ENCODE data around the gene ATP1A2. TPM values are rescaled to one million over a fixed set of nuclear protein-coding genes. Genes with fewer than 3 reads are reported as not detected.

Gene ATP1A2
- total RNA-seq, 6 experiments from 2014 or later: 0.09 to 0.17 (median 0.14) TPM; not detected in 1

- DNase-seq: no peak
Measured at GRCh38 chr1:160167056-160167455, 51.5 kb downstream of the ATP1A2 start.

GRCh38 chr1:160167580-160167979, 52.0 kb downstream of the ATP1A2 start:
- Mint-ChIP-seq H3K36me3 (ENCODE audit: low read depth) (no peaks in the 10 kb centered on the region), H3K4me3 (no peak overlapping the region), H3K4me1 (ENCODE audit: low read depth) (peaks cover 22% of the 10 kb centered on the region), H3K27me3 (ENCODE audit: insufficient read depth) (peaks cover 33% of the 10 kb centered on the region), H3K9me3 (no peaks in the 10 kb centered on the region), H3K27ac (no peak overlapping the region)
- peak; percentile 29 for TF ChIP-seq CTCF (IDR thresholded peaks at IDR 0.05)
- no peak for DNase-seq

More at GRCh38 chr1:160167056-160167455, 51.5 kb downstream of the ATP1A2 start:
- H3K27ac Mint-ChIP-seq: no peak overlapping the region
- no peaks in the 10 kb centered on the region for H3K36me3 Mint-ChIP-seq (ENCODE audit: low read depth)
- peaks cover 22% of the 10 kb centered on the region for H3K4me1 Mint-ChIP-seq (ENCODE audit: low read depth)
- H3K27me3 Mint-ChIP-seq (ENCODE audit: insufficient read depth): peaks cover 31% of the 10 kb centered on the region
- H3K9me3 Mint-ChIP-seq: no peaks in the 10 kb centered on the region
- H3K4me3 Mint-ChIP-seq: no peak overlapping the region
- TF ChIP-seq CTCF (IDR thresholded peaks at IDR 0.05): no peak

GRCh38 chr1:160168016-160168415, 52.5 kb downstream of the ATP1A2 start:
- Mint-ChIP-seq H3K36me3 (ENCODE audit: low read depth) (no peaks in the 10 kb centered on the region), H3K27ac (no peak overlapping the region), H3K4me1 (ENCODE audit: low read depth) (peaks cover 22% of the 10 kb centered on the region), H3K9me3 (no peaks in the 10 kb centered on the region), H3K27me3 (ENCODE audit: insufficient read depth) (peaks cover 37% of the 10 kb centered on the region), H3K4me3 (no peak overlapping the region)
- no peak for TF ChIP-seq CTCF (IDR thresholded peaks at IDR 0.05)
- DNase-seq: no peak

- H3K27me3 Mint-ChIP-seq (ENCODE audit: insufficient read depth): peaks cover 40% of the 10 kb centered on the region
- no peaks in the 10 kb centered on the region for H3K9me3 Mint-ChIP-seq
- peaks cover 22% of the 10 kb centered on the region for H3K4me1 Mint-ChIP-seq (ENCODE audit: low read depth)
- H3K27ac Mint-ChIP-seq: no peak overlapping the region
- no peak overlapping the region for H3K4me3 Mint-ChIP-seq
- no peak for TF ChIP-seq CTCF (IDR thresholded peaks at IDR 0.05)
- no peaks in the 10 kb centered on the region for H3K36me3 Mint-ChIP-seq (ENCODE audit: low read depth)
- no peak for DNase-seq
Measured at GRCh38 chr1:160168609-160169369, 53.2 kb downstream of the ATP1A2 start.

- TF ChIP-seq CTCF (IDR thresholded peaks at IDR 0.05): no peak
- Mint-ChIP-seq H3K9me3 (no peaks in the 10 kb centered on the region), H3K4me1 (ENCODE audit: low read depth) (peaks cover 22% of the 10 kb centered on the region), H3K27ac (no peak overlapping the region), H3K36me3 (ENCODE audit: low read depth) (no peaks in the 10 kb centered on the region), H3K27me3 (ENCODE audit: insufficient read depth) (peaks cover 40% of the 10 kb centered on the region), H3K4me3 (no peak overlapping the region)
- no peak for DNase-seq
Measured at GRCh38 chr1:160169553-160170399, 54.2 kb downstream of the ATP1A2 start.

All from HFFc6 (cell line).